SU-DHL-6 (cell line): ENCODE results near the gene SPOCD1.

Source experiments
- EZH2phosphoT487 ChIP-seq: fragments of 200-600 bp; sonication (generic), shearing (Covaris generic); conservative IDR thresholded peaks from 2 replicates; pipeline ENCODE4 v1.6.1; 2018; ENCODE audit warnings: mild to moderate bottlenecking, antibody characterized with exemption, low read length, moderate library complexity, mixed read lengths
- TF ChIP-seq, protein P1 (sequence below): fragments of 200-600 bp; sonication (generic); IDR thresholded peaks from one replicate; pipeline ENCODE4 v1.5.1; 2017; ENCODE audit warnings: antibody characterized with exemption, mild to moderate bottlenecking, low read length, moderate library complexity; ENCODE audit not compliant: insufficient read depth, poor library complexity, severe bottlenecking

DNA sequence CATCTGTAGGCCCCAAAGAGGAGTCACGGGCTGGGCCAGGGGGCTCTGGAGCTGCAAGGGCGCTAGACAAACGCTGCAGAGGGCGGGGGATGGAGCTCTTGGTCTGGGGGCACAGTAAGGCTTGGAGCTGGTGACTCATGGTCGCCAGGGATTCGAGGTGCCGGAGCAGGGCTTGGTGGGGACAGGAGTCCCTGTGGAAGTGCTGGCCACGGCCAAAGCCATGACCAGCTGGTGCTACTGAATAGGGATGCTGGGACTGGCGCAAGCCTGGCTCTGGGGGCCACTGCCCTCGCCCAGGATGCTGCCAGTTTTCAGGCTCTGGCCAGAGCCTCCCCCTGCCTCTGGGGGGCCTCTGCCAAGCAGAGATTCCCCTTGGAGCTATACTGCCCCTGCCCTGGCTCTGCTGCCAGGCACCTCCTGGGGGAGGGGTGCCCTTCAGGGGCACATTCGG, 25.2 kb downstream of the SPOCD1 start:
- TF ChIP-seq, protein P1, sequence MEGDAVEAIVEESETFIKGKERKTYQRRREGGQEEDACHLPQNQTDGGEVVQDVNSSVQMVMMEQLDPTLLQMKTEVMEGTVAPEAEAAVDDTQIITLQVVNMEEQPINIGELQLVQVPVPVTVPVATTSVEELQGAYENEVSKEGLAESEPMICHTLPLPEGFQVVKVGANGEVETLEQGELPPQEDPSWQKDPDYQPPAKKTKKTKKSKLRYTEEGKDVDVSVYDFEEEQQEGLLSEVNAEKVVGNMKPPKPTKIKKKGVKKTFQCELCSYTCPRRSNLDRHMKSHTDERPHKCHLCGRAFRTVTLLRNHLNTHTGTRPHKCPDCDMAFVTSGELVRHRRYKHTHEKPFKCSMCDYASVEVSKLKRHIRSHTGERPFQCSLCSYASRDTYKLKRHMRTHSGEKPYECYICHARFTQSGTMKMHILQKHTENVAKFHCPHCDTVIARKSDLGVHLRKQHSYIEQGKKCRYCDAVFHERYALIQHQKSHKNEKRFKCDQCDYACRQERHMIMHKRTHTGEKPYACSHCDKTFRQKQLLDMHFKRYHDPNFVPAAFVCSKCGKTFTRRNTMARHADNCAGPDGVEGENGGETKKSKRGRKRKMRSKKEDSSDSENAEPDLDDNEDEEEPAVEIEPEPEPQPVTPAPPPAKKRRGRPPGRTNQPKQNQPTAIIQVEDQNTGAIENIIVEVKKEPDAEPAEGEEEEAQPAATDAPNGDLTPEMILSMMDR, result no peak
- TF ChIP-seq EZH2phosphoT487, result no peak
